DOHH2 (cell line): Measurements from ENCODE around the gene HOATZ.

Source experiments
- H3F3A ChIP-seq: fragments of 200-600 bp; sonication (generic), shearing (Covaris generic); 2 replicates; pipeline ENCODE4 v1.6.0; 2016; ENCODE audit warnings: antibody characterized with exemption, mild to moderate bottlenecking; ENCODE audit not compliant: control insufficient read depth, insufficient read depth
- H3K27ac ChIP-seq: fragments of 200-600 bp; sonication (generic); 2 replicates; pipeline ENCODE4 v1.5.1; 2014; ENCODE audit warnings: low read depth, mild to moderate bottlenecking, low read length, moderate library complexity
- H3K27me3 ChIP-seq: fragments of 200-600 bp; sonication (generic); 2 replicates; pipeline ENCODE4 v1.6.1; 2014; ENCODE audit warnings: mild to moderate bottlenecking, low read length, mixed read lengths; ENCODE audit not compliant: control insufficient read depth
- H3K36me3 ChIP-seq: fragments of 200-600 bp; sonication (generic); 2 replicates; pipeline ENCODE4 v1.6.1; 2014; ENCODE audit warnings: mild to moderate bottlenecking, low read length, moderate library complexity, mixed read lengths; ENCODE audit not compliant: control insufficient read depth
- H3K4me1 ChIP-seq: fragments of 200-600 bp; sonication (generic); 2 replicates; pipeline ENCODE4 v1.6.1; 2014; ENCODE audit warnings: mild to moderate bottlenecking, low read length, mixed read lengths; ENCODE audit not compliant: control insufficient read depth
- H3K4me2 ChIP-seq: fragments of 200-600 bp; sonication (generic); 2 replicates; pipeline ENCODE4 v1.6.0; 2014; ENCODE audit warnings: mild to moderate bottlenecking, low read length, moderate library complexity
- H3K4me3 ChIP-seq: fragments of 200-600 bp; sonication (generic); 2 replicates; pipeline ENCODE4 v1.5.1; 2014; ENCODE audit warnings: mild to moderate bottlenecking, low read length, mixed read lengths
- H3K79me2 ChIP-seq: fragments of 200-600 bp; sonication (generic); 2 replicates; pipeline ENCODE4 v1.6.1; 2014; ENCODE audit warnings: mild to moderate bottlenecking, low read length, mixed read lengths; ENCODE audit not compliant: control insufficient read depth
- H3K9me2 ChIP-seq: fragments of 200-600 bp; sonication (generic); replicated peaks from 2 replicates; pipeline ENCODE4 v1.6.1; 2014; ENCODE audit warnings: mild to moderate bottlenecking, low read length, mixed read lengths; ENCODE audit not compliant: control insufficient read depth
- H3K9me3 ChIP-seq: fragments of 200-600 bp; sonication (generic); 2 replicates; pipeline ENCODE4 v1.6.1; 2014; ENCODE audit warnings: antibody characterized with exemption, low read length, mixed read lengths; ENCODE audit not compliant: control insufficient read depth, insufficient read depth
- H4K20me1 ChIP-seq: fragments of 200-600 bp; sonication (generic); 2 replicates; pipeline ENCODE4 v1.6.0; 2014; ENCODE audit warnings: low read depth, mild to moderate bottlenecking, antibody characterized with exemption, low read length, moderate library complexity; ENCODE audit not compliant: control insufficient read depth, insufficient read depth
- EZH2phosphoT487 ChIP-seq: fragments of 200-600 bp; sonication (generic); IDR thresholded peaks from 2 replicates; pipeline ENCODE4 v1.6.1; 2017; ENCODE audit warnings: borderline replicate concordance, mild to moderate bottlenecking, antibody characterized with exemption, low read length, moderate library complexity, mixed read lengths
- TF ChIP-seq, protein P1 (sequence below): fragments of 200-600 bp; sonication (generic); IDR thresholded peaks from one replicate; pipeline ENCODE4 v1.5.1; 2014; ENCODE audit warnings: antibody characterized with exemption, mild to moderate bottlenecking, low read depth, low read length; ENCODE audit not compliant: poor library complexity, severe bottlenecking

The HOATZ gene

DNA sequence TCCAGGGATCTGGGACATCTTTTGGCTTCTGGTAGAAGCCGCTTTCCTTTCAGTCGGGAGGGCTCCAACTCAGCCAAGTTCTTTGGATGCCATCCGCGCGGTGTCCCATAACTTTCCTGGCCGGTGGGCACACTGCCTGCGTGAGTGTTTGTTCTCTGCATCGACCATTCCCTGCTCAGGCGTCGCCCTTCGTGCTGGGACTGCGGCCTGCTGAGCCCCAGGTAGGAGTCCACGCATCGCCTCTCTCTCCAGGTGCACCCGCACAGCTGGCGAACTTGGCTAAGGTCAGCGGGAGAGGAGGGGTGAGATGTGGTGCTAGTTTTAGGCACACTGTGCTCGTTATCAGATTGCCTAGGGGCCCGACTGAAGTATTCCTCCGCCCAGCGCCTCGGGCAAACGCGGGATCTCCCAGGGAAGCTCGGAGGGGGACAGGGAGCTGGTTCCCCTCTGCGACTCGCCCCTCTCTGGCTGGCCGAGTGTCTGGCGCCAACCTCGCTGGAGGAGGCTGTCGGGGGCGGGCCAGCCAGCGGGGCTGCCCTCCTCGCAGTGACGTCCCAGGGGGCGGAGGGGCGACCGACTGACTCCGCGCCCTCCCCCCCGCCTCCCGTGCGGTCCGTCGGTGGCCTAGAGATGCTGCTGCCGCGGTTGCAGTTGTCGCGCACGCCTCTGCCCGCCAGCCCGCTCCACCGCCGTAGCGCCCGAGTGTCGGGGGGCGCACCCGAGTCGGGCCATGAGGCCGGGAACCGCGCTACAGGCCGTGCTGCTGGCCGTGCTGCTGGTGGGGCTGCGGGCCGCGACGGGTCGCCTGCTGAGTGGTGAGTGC is 25.7 kb downstream of the HOATZ start, which contains the start of gene LAYN:
TSS of gene LAYN (plus strand) at position 607 of the 823 bp plus-strand sequence. CDS start at position 731, 124 bp downstream.
- Histone ChIP-seq H3K9me3 (no peaks in the 10 kb centered on the region), H3K4me3 (no peak within 1 kb of the TSS), H3K4me2 (no peak within 1 kb of the TSS), H3K36me3 (no peaks in the 10 kb centered on the region), H4K20me1 (no peaks in the 10 kb centered on the region), H3K27ac (no peak within 1 kb of the TSS), H3K4me1 (no peaks in the 10 kb centered on the region), H3K27me3 (peaks cover 56% of the 10 kb centered on the region), H3K9me2 (no peaks in the 10 kb centered on the region), H3F3A (no peaks in the 10 kb centered on the region), H3K79me2 (no peaks in the 10 kb centered on the region)
- TF ChIP-seq EZH2phosphoT487, result no peak
- TF ChIP-seq, protein P1, sequence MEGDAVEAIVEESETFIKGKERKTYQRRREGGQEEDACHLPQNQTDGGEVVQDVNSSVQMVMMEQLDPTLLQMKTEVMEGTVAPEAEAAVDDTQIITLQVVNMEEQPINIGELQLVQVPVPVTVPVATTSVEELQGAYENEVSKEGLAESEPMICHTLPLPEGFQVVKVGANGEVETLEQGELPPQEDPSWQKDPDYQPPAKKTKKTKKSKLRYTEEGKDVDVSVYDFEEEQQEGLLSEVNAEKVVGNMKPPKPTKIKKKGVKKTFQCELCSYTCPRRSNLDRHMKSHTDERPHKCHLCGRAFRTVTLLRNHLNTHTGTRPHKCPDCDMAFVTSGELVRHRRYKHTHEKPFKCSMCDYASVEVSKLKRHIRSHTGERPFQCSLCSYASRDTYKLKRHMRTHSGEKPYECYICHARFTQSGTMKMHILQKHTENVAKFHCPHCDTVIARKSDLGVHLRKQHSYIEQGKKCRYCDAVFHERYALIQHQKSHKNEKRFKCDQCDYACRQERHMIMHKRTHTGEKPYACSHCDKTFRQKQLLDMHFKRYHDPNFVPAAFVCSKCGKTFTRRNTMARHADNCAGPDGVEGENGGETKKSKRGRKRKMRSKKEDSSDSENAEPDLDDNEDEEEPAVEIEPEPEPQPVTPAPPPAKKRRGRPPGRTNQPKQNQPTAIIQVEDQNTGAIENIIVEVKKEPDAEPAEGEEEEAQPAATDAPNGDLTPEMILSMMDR, result no peak

DNA sequence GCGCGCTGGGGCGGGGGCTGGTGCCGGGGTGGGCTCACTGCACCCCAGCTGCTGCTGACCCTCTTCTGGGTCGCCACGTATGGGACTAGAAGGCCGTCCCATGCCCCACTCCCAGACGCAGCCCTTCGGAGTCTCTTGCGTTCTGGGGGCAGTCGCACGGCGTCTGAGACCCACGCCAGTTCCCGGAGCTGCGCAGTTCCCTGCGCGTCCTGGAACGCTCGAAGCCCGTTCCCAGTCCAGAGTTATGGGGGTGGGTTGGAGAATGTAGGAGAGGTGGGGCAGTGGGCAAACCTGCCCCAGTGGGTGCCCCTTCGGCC is 26.3 kb downstream of the HOATZ start:
- Histone ChIP-seq H3K4me2 (no peak overlapping the region), H4K20me1 (no peaks in the 10 kb centered on the region), H3K4me1 (no peaks in the 10 kb centered on the region), H3K27me3 (peaks cover 56% of the 10 kb centered on the region), H3F3A (no peaks in the 10 kb centered on the region), H3K4me3 (no peak overlapping the region), H3K9me2 (no peaks in the 10 kb centered on the region), H3K27ac (no peak overlapping the region), H3K9me3 (no peaks in the 10 kb centered on the region), H3K79me2 (no peaks in the 10 kb centered on the region), H3K36me3 (no peaks in the 10 kb centered on the region)
- no peak for TF ChIP-seq EZH2phosphoT487
- TF ChIP-seq, protein P1, result no peak

DNA sequence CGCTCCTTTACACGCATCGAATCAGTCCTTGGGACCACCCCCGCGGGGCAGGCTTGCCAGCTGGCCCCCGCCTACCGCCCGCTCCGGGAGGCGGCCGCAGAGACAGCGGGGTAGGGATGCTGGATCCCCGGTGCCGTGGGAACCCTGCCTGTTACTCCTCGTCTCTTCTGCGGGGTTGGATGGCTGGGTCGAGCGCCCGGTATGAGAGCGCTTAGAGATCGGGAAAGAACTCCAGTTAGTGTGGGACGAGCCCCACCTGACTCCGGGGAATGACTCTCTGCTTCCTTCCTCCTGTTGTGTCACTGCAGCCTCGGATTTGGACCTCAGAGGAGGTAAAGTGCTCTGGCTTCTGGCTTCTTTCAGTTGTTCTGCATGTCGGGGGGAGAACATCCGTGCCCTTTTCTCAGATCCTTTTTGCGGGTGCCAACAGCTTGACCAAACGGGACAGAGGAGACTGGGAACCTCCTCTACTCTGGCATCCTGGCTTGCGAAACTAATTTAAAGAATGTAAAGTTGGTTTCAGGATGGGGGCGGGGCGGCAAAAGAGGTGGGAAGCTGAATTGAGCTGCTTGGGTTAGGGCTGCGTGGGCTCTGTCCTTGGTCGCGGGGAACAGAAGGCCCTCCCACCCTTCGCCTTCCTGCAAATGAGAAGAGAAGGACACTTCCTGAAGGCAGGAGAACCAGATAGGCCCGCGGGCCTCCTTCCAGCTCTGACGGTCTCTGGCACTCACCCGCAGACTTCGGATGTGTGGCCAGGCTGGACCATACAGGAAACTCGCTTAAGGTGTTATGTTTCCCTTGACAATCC is 26.9 kb downstream of the HOATZ start:
- H3K4me2 ChIP-seq, result no peak overlapping the region
- H3K9me2 ChIP-seq, result no peaks in the 10 kb centered on the region
- no peaks in the 10 kb centered on the region for H3K79me2 ChIP-seq
- peaks cover 55% of the 10 kb centered on the region for H3K27me3 ChIP-seq
- H3K9me3 ChIP-seq, result no peaks in the 10 kb centered on the region
- TF ChIP-seq, protein P1, result no peak
- no peak for TF ChIP-seq EZH2phosphoT487
- H3K36me3 ChIP-seq, result no peaks in the 10 kb centered on the region
- H3K27ac ChIP-seq, result no peak overlapping the region
- H3F3A ChIP-seq, result no peaks in the 10 kb centered on the region
- no peak overlapping the region for H3K4me3 ChIP-seq
- H3K4me1 ChIP-seq, result no peaks in the 10 kb centered on the region
- no peaks in the 10 kb centered on the region for H4K20me1 ChIP-seq
